Renal cortex interstitium (tissue), 15 donors: ENCODE data around the gene ACTR10. TPM values are rescaled to one million over a fixed set of nuclear protein-coding genes. Genes with fewer than 3 reads are reported as not detected.

Experiments
- DNase-seq, 11 donors: peaks; one replicate each; pipeline ENCODE4 v3.0.0-alpha.2; 2013; ENCODE audit warnings: low read depth in 9 of 11, low spot score in 4 of 11; ENCODE audit errors: extremely low read depth in 1 of 11
- long read RNA-seq, 16 experiments: transcript quantifications; one replicate each; lab custom pipeline, GENCODE V29; 2026
- polyA plus RNA-seq, 3 donors: library from polyadenylated mRNA; unstranded; fragments of 120-200 nt; gene quantifications; one replicate each; pipeline ENCODE4 v1.2.1, GENCODE V29; 2013; ENCODE audit not compliant: insufficient read length in 3 of 3

ACTR10 gene
- polyA plus RNA-seq: 100 to 1,000 TPM in 2 of 3 donors, 10 to 100 TPM in 1; 91.5 to 122 (median 100) TPM
- long read RNA-seq, donor 1, transcript ACTR10-201 (13 exons, 2,419 nt): major isoform, 25 of 26 reads
- long read RNA-seq, donor 1, partial matches to known transcripts: 0 of 26 reads
- long read RNA-seq, donor 1, other reads (novel, unspliced or antisense): 0 of 26 reads
- long read RNA-seq, donor 2, transcript ACTR10-201 (13 exons, 2,419 nt): major isoform, 27 of 27 reads
- long read RNA-seq, donor 2, partial matches to known transcripts: 0 of 27 reads
- long read RNA-seq, donor 2, other reads (novel, unspliced or antisense): 0 of 27 reads
- long read RNA-seq, donor 3, transcript ACTR10-201 (13 exons, 2,419 nt): major isoform, 57 of 123 reads
- long read RNA-seq, donor 3, partial matches to known transcripts: 54 of 123 reads
- long read RNA-seq, donor 3, other reads (novel, unspliced or antisense): 9 of 123 reads
- long read RNA-seq, donor 4, transcript ACTR10-201 (13 exons, 2,419 nt): major isoform, 30 of 37 reads
- long read RNA-seq, donor 4, partial matches to known transcripts: 5 of 37 reads
- long read RNA-seq, donor 4, other reads (novel, unspliced or antisense): 0 of 37 reads
- long read RNA-seq, donor 5: 0 reads
- long read RNA-seq, donor 6, transcript ACTR10-201 (13 exons, 2,419 nt): major isoform, 17 of 113 reads
- long read RNA-seq, donor 6, partial matches to known transcripts: 79 of 113 reads
- long read RNA-seq, donor 6, other reads (novel, unspliced or antisense): 14 of 113 reads
- long read RNA-seq, donor 7, transcript ACTR10-201 (13 exons, 2,419 nt): major isoform, 41 of 70 reads
- long read RNA-seq, donor 7, partial matches to known transcripts: 26 of 70 reads
- long read RNA-seq, donor 7, other reads (novel, unspliced or antisense): 0 of 70 reads
- long read RNA-seq, donor 8: 0 reads
- long read RNA-seq, donor 9, transcript ACTR10-201 (13 exons, 2,419 nt): major isoform, 25 of 35 reads
- long read RNA-seq, donor 9, partial matches to known transcripts: 7 of 35 reads
- long read RNA-seq, donor 9, other reads (novel, unspliced or antisense): 0 of 35 reads
- long read RNA-seq, donor 10, transcript ACTR10-201 (13 exons, 2,419 nt): major isoform, 28 of 36 reads
- long read RNA-seq, donor 10, partial matches to known transcripts: 6 of 36 reads
- long read RNA-seq, donor 10, other reads (novel, unspliced or antisense): 0 of 36 reads
- long read RNA-seq, donor 11, transcript ACTR10-201 (13 exons, 2,419 nt): major isoform, 23 of 24 reads
- long read RNA-seq, donor 11, partial matches to known transcripts: 0 of 24 reads
- long read RNA-seq, donor 11, other reads (novel, unspliced or antisense): 0 of 24 reads
- long read RNA-seq, donor 12, transcript ACTR10-201 (13 exons, 2,419 nt): major isoform, 13 of 24 reads
- long read RNA-seq, donor 12, partial matches to known transcripts: 11 of 24 reads
- long read RNA-seq, donor 12, other reads (novel, unspliced or antisense): 0 of 24 reads
- long read RNA-seq, donor 13: 0 reads
- long read RNA-seq, donor 14, transcript ACTR10-201 (13 exons, 2,419 nt): major isoform, 31 of 49 reads
- long read RNA-seq, donor 14, partial matches to known transcripts: 13 of 49 reads
- long read RNA-seq, donor 14, other reads (novel, unspliced or antisense): 0 of 49 reads
- long read RNA-seq, donor 15, transcript ACTR10-201 (13 exons, 2,419 nt): major isoform, 12 of 15 reads
- long read RNA-seq, donor 15, partial matches to known transcripts: 0 of 15 reads
- long read RNA-seq, donor 15, other reads (novel, unspliced or antisense): 0 of 15 reads
- long read RNA-seq, donor 16, transcript ACTR10-216 (8 exons, 1,584 nt): minor isoform, 5 of 288 reads
- long read RNA-seq, donor 16, transcript ACTR10-201 (13 exons, 2,419 nt): major isoform, 76 of 288 reads
- long read RNA-seq, donor 16, partial matches to known transcripts: 190 of 288 reads
- long read RNA-seq, donor 16, other reads (novel, unspliced or antisense): 15 of 288 reads

DNA sequence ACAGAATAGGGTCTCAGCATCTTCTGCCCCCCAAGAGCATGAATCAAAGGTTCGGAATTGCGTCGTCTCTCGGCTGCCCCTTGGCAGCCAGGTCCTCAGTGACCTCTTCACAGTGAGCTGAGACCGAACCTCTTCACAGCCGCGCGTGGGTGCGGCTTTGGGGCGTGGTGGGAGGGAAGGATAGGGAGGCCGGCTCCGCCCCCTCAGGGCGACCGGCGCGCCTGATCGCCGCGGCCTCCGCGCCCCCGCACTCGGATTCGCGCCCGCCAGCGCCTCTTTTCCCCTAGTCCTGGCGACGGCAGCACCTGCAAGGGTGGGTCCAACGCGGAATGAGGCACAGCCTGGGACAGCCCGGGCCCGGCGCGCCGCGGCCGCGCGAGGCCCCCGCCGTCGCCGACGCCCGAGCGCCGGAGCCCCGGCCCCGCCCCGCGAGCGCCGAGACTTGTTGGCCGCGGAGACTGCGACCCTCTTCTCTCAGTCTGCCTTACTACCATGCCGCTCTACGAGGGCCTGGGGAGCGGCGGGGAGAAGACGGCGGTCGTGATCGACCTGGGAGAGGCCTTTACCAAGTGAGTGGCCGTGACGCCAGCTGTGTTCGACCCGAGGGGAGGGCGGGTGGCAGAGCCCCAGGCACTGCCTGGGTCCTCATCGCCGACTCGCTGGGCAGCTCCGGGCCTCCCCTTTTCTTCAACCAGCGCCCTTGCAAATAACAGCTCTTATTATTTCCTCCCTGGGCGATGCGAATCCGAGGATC lies at the start of gene ACTR10:
Gene ACTR10 (plus strand): TSS at position 424 of the 754 bp plus-strand sequence. CDS start 69 bp downstream, at position 493.
- peak; percentile 63 to 84 (median 81) for DNase-seq

DNA sequence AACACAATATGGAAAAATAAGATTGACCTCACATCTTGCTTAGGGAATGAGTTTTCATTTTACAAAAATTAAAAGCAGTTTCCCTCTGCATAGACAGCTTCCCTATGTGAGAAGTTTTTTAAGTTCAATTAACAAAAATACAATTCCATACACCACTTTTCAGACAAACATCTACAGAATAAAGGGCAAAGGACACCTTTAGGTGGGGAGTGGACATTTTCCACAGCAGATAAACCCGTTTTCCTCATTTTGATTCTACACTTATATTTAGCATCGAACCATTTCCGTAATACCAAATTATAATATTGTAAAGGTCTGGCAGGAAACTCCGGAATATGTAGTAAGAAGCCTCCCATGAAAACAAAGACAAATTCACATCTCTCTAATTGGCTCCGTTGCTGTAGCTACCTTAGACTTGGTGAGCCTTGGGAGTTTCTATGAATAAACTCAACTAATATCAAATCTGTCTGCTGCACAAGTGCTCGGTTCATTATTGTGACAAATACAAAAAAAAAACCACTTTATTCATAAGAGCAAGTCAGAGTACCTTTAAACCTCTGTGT lies 49.6 kb upstream of the ACTR10 start:
- DNase-seq: no peak

DNA sequence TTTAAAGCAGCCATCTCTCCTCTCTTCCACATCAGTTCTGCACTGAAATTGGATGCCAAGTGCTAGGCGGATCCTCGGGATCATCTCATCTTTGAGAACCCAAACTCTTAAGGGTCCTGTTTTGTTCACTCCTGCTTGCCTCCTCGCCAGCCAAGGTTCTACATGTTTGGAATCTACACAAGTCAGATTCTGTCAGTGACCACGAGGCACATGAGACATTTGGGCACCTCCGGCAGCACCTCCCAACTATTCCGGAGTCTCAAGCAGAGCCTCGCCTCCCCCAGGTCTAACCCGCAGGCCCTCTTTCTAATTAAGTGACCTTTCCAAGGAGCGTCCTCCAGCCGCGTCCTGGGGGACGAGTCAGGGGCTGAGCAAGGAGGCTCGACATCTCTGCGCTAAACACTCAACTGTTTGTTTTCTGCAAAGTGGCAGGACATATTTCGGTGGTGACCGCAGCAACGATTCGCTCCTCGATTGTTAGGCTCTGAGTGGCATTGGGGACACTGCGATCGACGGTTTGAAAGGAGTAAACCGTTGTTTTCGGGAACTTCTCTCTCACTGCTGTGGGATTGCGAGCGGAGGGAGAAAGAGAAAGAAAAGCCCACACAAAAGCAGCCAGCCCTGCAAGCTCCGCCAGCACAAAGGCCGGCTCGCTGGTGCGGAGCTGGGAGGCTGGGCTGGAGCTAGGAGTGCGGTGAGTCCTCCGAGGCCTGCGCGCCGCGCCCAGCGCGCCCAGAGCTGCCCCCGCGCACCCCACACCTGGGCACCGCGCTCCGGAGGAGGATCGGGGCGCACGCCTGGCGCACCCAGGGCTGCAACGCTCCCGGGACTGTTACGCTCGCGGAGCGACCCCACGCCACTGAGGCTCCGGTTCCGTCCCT lies 48.6 kb upstream of the ACTR10 start:
- peak in 10 of 11 donors; percentile 31 to 53 (median 40) for DNase-seq

DNA sequence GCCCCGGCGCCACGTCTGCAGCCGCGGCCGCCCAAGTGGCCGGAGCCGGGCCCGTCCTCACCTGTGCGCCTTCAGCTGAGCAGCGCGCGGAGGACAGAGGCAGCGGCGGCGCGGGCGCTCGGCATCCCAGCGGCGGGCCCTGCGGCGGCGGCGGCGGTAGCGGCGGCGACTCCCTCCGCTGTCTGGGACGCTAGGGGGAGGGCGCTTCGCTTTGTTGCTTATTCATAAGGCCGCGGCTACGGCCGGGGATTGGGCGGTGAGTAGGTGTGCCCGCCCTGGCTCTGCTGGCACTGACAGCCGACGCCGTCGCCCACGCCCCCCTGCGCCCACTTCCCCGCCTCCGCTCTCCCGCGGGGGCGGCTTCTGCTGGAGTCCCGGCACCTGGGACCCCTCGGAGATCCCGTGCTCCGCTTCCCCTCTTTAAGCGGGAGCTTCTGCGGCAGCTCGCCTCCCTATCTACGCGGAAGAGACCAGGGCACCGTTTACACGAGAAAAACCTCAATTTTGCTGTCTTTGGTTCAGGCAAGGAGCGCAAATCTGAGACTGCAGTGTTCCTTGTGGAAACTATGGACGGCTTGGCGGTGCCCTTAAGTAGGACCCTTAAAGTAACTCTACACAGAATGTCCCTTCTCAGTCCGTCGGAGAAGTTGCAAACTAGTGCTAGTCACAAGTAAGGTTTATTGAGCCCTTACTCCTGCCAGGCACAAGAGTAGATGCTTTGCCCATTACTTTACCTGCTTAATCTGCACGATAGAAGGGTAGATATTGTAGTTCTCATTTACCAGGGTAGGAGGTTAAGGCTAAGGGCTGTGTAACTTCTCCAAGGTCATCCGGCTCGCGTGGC lies 47.7 kb upstream of the ACTR10 start, which contains the start of gene ARMH4:
Gene ARMH4 (minus strand): TSS at position 200 of the 844 bp plus-strand sequence. CDS start 12,855 bp downstream, outside the sequence.
- DNase-seq: peak; percentile 54 to 90 (median 82)

DNA sequence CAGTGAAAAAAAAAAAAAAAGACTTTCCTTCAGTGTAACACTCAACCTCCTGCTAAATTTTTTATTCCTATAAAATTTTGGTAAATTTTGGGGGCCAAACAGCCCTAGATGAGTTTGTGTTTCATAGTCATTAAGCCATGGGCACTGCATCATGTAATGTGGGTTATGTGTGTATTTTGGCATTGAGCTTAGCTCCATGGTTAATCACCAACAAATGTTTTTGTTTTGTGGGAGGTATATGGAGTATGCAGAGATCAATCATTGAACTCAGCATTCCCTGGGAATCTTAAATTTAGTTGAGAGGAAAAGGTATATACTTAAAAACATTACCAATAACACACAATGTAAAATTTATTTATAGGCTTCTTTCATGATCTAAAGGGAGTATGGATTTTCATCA lies 39.4 kb upstream of the ACTR10 start:
- DNase-seq: no peak

DNA sequence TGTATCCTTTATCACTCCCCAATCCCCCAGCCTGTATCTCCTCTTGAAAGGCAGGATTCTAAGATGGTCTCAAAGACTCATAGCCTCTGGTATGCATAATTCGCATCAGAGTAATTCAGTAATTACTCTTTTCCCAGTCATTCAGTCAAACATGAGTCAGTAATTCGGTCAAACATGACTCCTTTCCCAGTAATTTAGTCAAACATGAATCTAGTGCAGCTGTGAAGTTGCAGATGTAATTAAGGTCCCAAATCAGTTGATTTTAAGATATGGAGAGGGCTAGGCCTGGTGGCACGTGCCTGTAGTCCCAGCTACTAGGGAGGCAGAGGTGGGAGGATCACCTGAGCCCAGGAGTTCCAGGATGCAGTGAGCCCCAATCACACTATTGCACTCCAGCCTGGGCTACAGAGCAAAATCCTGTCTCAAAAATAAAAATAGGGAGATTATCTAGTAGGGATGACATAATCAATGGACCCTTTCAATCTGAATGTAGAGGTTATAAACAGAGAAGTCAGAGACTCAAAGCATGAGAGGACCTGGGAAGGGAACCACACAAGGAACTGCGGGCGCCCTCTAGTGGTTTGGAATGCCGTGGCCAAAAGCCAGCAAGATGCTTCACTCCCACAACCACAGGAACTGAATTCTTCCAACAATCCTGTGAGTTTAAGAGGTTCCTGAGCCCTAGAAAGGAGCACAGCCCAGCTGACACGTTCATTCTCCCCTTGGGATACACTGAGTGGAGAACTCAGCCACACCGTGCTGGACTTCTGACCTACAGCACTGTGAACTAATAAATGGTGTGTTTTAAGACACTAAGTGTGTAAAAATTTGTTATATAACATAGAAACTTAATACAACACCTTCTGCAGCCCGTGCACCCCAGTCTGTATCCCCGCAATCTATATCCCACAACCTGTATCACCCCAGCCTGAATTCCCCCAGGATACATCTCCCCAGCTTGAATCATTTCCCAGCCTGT lies 33.7 kb upstream of the ACTR10 start:
- DNase-seq: peak in 10 of 11 donors; percentile 48 to 76 (median 61)

DNA sequence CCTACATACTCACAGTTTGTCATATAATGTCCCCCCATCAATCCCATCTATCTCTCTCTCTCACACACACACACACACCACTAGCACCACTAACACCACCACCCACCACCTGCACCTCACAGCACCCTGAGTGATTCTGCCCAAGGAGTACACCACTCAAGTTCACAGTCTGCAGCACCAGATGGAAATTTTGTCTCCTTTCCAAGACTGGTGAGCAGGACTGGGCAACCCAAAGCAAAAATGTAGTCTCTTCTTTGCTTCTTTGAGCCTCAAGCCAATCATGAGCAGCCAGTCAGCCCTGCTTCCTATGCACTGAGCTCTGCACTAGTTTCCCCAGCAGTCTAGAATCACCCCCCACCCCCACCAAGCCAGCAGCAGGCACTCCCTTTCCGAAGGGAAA lies 32.9 kb upstream of the ACTR10 start:
- DNase-seq: no peak

DNA sequence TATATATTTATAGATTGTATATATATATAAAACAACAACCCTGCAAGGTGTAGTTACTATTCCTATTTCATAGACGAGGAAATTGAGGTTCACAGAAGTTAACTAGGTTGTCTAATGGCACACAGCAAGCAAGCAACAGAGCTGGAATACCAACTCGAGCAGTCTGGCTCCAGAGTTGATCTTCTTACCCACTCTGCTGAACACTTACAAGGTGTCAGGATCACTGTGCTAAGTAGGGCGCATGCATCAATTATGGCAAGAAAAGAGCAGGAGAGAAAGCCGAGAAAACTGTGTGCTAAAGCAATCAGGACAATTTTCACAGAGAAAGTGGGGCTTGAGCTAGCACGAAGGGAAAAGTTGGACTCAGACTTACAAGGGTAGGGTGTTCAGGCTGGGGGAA lies 32.1 kb upstream of the ACTR10 start:
- no peak for DNase-seq

DNA sequence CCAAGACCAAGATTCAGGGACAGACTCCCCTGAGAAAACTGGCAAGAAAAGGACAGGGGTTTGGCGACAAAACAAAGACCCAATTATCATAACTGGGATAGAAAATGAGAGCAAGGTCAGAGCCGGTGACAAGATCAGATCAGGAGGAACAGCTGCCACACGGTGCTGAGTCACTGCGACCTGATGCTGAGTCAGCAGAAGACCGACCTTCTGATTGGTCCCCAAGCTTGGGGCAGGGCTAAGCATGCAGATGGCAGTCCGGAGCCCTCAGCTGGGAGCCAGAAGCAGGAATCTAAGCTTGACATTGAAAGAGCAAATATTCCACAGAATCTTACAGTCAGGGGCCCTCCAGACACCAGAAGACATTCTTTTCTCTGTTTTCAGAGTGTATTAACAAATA lies 28.9 kb upstream of the ACTR10 start:
- peak in 8 of 11 donors; percentile 13 to 54 (median 34) for DNase-seq

DNA sequence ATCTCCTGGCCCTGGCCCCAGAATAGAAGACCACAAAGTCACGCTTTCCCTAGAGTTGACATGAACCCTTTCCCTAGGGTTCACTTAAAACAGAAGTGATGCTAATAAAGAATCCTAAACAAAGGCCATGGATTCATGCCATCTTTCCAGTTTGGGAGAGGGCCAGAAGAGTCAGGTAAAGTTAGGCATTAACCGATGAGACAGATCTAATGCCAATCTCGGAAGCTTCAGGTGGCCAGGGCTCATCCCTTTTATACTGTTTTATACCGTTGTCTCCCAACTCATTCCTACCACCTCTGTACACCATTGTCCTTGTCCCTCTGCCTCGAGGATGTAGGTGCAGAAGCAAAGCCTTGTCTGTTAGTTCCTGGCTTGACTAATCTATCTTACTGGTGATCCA lies 22.8 kb upstream of the ACTR10 start:
- DNase-seq: no peak

DNA sequence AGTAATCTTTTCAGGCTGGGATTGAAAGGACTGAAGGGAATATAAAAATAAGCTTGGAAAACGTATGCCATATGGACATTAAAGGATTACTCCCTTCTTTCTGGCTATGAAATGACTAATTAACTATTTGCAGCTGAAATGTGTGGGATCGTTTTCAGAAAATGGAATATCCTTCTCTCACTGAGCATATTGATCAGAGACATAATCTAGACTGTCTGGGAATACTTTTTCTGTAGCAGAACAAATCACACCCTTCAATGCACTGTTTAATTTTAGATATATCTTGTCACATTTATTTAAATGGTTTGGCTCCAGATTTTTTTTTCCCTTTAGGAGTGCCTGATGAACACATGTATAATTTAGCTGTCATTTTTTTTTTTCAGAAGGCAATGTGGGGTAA lies 10.8 kb upstream of the ACTR10 start:
- no peak for DNase-seq

DNA sequence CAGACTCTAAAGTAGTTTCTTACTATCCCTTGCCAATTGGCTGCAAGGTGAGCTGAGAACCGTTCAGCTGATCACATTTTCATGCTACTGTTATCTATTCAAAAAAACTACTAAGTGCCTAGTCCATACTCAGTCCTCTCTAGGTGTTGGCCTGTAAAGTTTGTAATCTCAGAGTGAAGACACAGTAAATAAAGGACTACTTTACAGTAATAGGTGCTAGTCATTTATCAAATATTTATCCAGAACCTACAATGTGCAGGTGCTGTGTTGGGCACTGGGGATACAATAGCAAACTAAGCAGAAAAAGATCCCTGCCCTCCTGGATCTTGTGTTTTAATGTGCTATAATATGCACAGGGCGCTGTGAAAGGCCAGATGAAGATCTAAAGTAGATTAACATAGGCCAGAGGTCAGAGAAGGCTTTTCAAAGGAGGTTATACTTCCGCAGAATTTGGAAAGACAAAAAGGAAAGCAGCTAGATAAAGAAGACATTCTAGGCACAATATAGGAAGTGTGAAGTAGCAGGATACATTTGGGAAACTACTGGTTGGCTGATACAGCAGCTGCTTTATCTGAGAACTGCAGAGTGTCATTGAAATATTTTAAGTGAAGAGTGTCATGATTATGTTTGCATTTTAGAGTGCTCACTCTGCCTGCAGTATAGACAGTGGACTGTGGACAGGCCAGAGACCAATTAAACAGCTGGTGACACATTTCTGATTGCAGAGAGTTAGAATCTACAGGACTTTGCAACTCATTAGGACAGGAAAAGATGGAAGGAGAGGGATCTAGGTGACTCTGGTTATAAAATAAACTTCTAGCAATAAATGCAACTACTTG lies 8.0 kb upstream of the ACTR10 start:
- DNase-seq: no peak

DNA sequence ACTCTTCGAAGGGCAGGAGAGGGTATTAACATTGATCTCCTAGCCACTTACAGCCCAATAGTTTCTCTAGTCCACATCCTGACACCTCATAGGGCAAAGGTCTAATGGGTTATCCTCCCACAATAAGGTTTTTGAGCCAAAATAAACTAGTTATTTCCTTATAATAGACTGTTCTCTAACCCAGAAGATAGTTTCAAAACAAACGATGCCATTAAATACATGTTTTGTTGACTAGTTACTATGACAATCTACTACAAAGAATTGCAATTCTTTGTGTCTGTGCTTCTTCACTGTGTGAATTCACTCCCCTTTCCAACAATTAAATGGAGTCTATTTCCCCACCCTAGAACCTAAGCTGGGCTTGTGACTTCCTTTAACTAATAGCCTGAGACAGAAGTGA lies 6.4 kb upstream of the ACTR10 start:
- no peak for DNase-seq
